Mucosa of descending colon (tissue), 3 donors: ENCODE data around the gene ZNF232. TPM values are rescaled to one million over a fixed set of nuclear protein-coding genes. Genes with fewer than 3 reads are reported as not detected.
"Not testable (repeated sequence)": the region's sequence is repeated elsewhere in the genome, so short reads cannot be mapped to it uniquely, and the experiment has no call there.

Experiments
- ATAC-seq: fragments of 200-7000 bp; cut with Tn5 transposase; one replicate; pipeline ENCODE4 v1.9.1; 2020; ENCODE audit warnings: mild to moderate bottlenecking, moderate library complexity
- DNase-seq, 3 donors: peaks; one replicate each; pipeline ENCODE4 v3.0.0-alpha.2; 2020
- H3K36me3 ChIP-seq: fragments of 200-600 bp; one replicate; pipeline ENCODE4 v1.8.0; 2021; ENCODE audit warnings: low read depth, mild to moderate bottlenecking
- H3K4me1 ChIP-seq: fragments of 200-600 bp; one replicate; pipeline ENCODE4 v1.8.0; 2021; ENCODE audit warnings: low read depth, mild to moderate bottlenecking
- H3K4me3 ChIP-seq: fragments of 200-600 bp; one replicate; pipeline ENCODE4 v1.8.0; 2021; ENCODE audit warnings: mild to moderate bottlenecking
- H3K9me3 ChIP-seq: fragments of 200-600 bp; one replicate; pipeline ENCODE4 v1.8.0; 2021; ENCODE audit warnings: mild to moderate bottlenecking
- CTCF ChIP-seq: fragments of 200-600 bp; IDR thresholded peaks from one replicate; pipeline ENCODE4 v1.8.0; 2022; ENCODE audit warnings: antibody characterized with exemption, mild to moderate bottlenecking
- intact Hi-C, 2 donors: fragments of 100-400 bp; cut with DNase I in 1 of 2; cut with micrococcal nuclease in 1 of 2; formaldehyde crosslinking; loops; one replicate each; pipeline versions ENCODE4 v1.11.0 to v1.11.1; 2022; cut with DNase I, micrococcal nuclease
- total RNA-seq, 3 donors: library from RNA; stranded (reverse); fragmentation: NEBNext Ultra II Directional in 2 of 3; extraction: Animal tissue kit (Norgen Biotek cat#: 25700) in 2 of 3; gene quantifications; one replicate each; pipeline versions ENCODE4 v1.2.1 to v1.2.4, GENCODE V29; 2021 to 2023
- donor health status: DM: no; HTN: no; CAD: no; lungs with moderate emphysema.
- donor health status: DM: no; HTN: no; CAD: no.
- donor health status: DM: no; HTN: yes; CAD: no.

The ZNF232 gene
- total RNA-seq, 3 donors from 2014 or later: 8.2 to 12.1 (median 8.4) TPM

GRCh38 chr17:5121186-5121841 is 9.6 kb upstream of the ZNF232 start:
- H3K4me1 ChIP-seq: no peaks in the 10 kb centered on the region
- intact Hi-C loops: no loop called here
- TF ChIP-seq CTCF: no peak
- ATAC-seq (no peak), DNase-seq (peak in 1 of 3 donors; percentile 15)
- no peaks in the 10 kb centered on the region for H3K9me3 ChIP-seq
- no peaks in the 10 kb centered on the region for H3K36me3 ChIP-seq
- H3K4me3 ChIP-seq: no peak overlapping the region

- H3K36me3 ChIP-seq, H3K9me3 ChIP-seq, H3K4me1 ChIP-seq, H3K4me3 ChIP-seq, DNase-seq, ATAC-seq, intact Hi-C loops: not testable (repeated sequence)
Observed at GRCh38 chr17:5120436-5121185, 8.9 kb upstream of the ZNF232 start.

GRCh38 chr17:5120036-5120435 is 8.4 kb upstream of the ZNF232 start:
- DNase-seq (no peak), ATAC-seq (no peak)

GRCh38 chr17:5118219-5118618 is 6.5 kb upstream of the ZNF232 start:
- Histone ChIP-seq H3K4me3 (no peak overlapping the region), H3K9me3 (no peaks in the 10 kb centered on the region), H3K36me3 (no peaks in the 10 kb centered on the region), H3K4me1 (no peaks in the 10 kb centered on the region)
- intact Hi-C loops: no loop called here
- DNase-seq: no peak
- ATAC-seq: no peak
- no peak for TF ChIP-seq CTCF

More at GRCh38 chr17:5120036-5120435, 8.4 kb upstream of the ZNF232 start:
- H3K36me3 ChIP-seq: no peaks in the 10 kb centered on the region
- TF ChIP-seq CTCF: no peak
- intact Hi-C loops: no loop called here
- no peak overlapping the region for H3K4me3 ChIP-seq
- no peaks in the 10 kb centered on the region for H3K9me3 ChIP-seq
- no peaks in the 10 kb centered on the region for H3K4me1 ChIP-seq

- no peak within 1 kb of the TSS for H3K4me3 ChIP-seq
- intact Hi-C loops: no loop called here
- no peak for TF ChIP-seq CTCF
- ATAC-seq (no peak), DNase-seq (peak in 1 of 3 donors; percentile 24)
- no peaks in the 10 kb centered on the region for H3K36me3 ChIP-seq
- peaks cover under 1% of the 10 kb centered on the region for H3K4me1 ChIP-seq
- H3K9me3 ChIP-seq: no peaks in the 10 kb centered on the region
Observed at GRCh38 chr17:5115673-5116651, 4.3 kb upstream of the ZNF232 start, which contains the start of gene USP6. USP6 (plus strand) TSS chr17:5116032; CDS start chr17:5130368, 14,336 bp downstream.
